Muscle layer of duodenum (tissue), 2 donors: ENCODE data around the gene ZNF182.
"Not testable (repeated sequence)": the region's sequence is repeated elsewhere in the genome, so short reads cannot be mapped to it uniquely, and the experiment has no call there.

ENCODE experiments used
- H3K27ac ChIP-seq: one replicate; pipeline ENCODE4 v1.7.0; 2013; ENCODE audit warnings: mild to moderate bottlenecking, low read length
- H3K27me3 ChIP-seq: one replicate; pipeline ENCODE4 v1.7.0; 2013; ENCODE audit warnings: low read depth, mild to moderate bottlenecking, control low read depth, low read length
- H3K36me3 ChIP-seq, 2 donors: one replicate each; pipeline ENCODE4 v1.7.0; 2013; ENCODE audit warnings: low read length in 2 of 2, control low read depth in 1 of 2, mild to moderate bottlenecking in 1 of 2; ENCODE audit not compliant: insufficient read depth in 2 of 2, control insufficient read depth in 1 of 2
- H3K4me1 ChIP-seq, 2 donors: one replicate each; pipeline ENCODE4 v1.7.0; 2013; ENCODE audit warnings: low read length in 2 of 2, mild to moderate bottlenecking in 2 of 2, control low read depth in 1 of 2, moderate library complexity in 1 of 2; ENCODE audit not compliant: insufficient read depth in 2 of 2, control insufficient read depth in 1 of 2
- H3K4me3 ChIP-seq, 2 donors: one replicate each; pipeline ENCODE4 v1.7.0; 2013; ENCODE audit warnings: low read length in 2 of 2, low read depth in 1 of 2, mild to moderate bottlenecking in 1 of 2
- H3K9me3 ChIP-seq, 2 donors: one replicate each; pipeline ENCODE4 v1.7.0; 2013; ENCODE audit warnings: low read length in 2 of 2, control low read depth in 1 of 2, mild to moderate bottlenecking in 1 of 2; ENCODE audit not compliant: control insufficient read depth in 1 of 2
- donor health status: healthy.

ZNF182 gene

GRCh38 chrX:47992669-47993068 lies 11.1 kb downstream of the ZNF182 start:
- H3K36me3 ChIP-seq, result peaks cover 1 to 7% of the 10 kb centered on the region in 2 donors
- no peak overlapping the region for H3K27ac ChIP-seq
- no peaks in the 10 kb centered on the region for H3K4me1 ChIP-seq
- no peak overlapping the region for H3K4me3 ChIP-seq
- H3K9me3 ChIP-seq, result no peaks in the 10 kb centered on the region
- no peaks in the 10 kb centered on the region for H3K27me3 ChIP-seq

- Histone ChIP-seq H3K27ac (no peak overlapping the region), H3K36me3 (peaks cover 7 to 12% of the 10 kb centered on the region in 2 donors), H3K4me3 (no peak overlapping the region), H3K4me1 (no peaks in the 10 kb centered on the region), H3K9me3 (no peaks in the 10 kb centered on the region), H3K27me3 (no peaks in the 10 kb centered on the region)
These were observed 11.8 kb downstream of the ZNF182 start for GRCh38 chrX:47992095-47992380.

GRCh38 chrX:47991263-47992094 lies 12.3 kb downstream of the ZNF182 start:
- Histone ChIP-seq H3K36me3 (peaks cover 8 to 11% of the 10 kb centered on the region in 2 donors), H3K9me3 (no peaks in the 10 kb centered on the region), H3K27me3 (no peaks in the 10 kb centered on the region), H3K4me1 (no peaks in the 10 kb centered on the region), H3K4me3 (no peak overlapping the region), H3K27ac (no peak overlapping the region)

GRCh38 chrX:47976254-47977151 lies 27.3 kb downstream of the ZNF182 start:
- H3K36me3 ChIP-seq, result peaks cover 30 to 53% of the 10 kb centered on the region in 2 donors

GRCh38 chrX:47973235-47973634 lies 30.6 kb downstream of the ZNF182 start:
- no peaks in the 10 kb centered on the region for H3K27me3 ChIP-seq
- H3K27ac ChIP-seq, result no peak overlapping the region
- H3K9me3 ChIP-seq, result peaks cover 13 to 37% of the 10 kb centered on the region in 2 donors
- H3K36me3 ChIP-seq, result peaks cover 12 to 23% of the 10 kb centered on the region in 2 donors
- no peak overlapping the region for H3K4me3 ChIP-seq
- H3K4me1 ChIP-seq, result no peaks in the 10 kb centered on the region

More at GRCh38 chrX:47976254-47977151, 27.3 kb downstream of the ZNF182 start:
- no peak overlapping the region for H3K4me3 ChIP-seq
- H3K27ac ChIP-seq, result no peak overlapping the region
- H3K9me3 ChIP-seq, result peaks cover 13 to 37% of the 10 kb centered on the region in 2 donors
- no peaks in the 10 kb centered on the region for H3K4me1 ChIP-seq
- H3K27me3 ChIP-seq, result no peaks in the 10 kb centered on the region

GRCh38 chrX:47965526-47965925 lies 38.3 kb downstream of the ZNF182 start:
- not testable (repeated sequence) for H3K27me3 ChIP-seq, H3K4me3 ChIP-seq, H3K27ac ChIP-seq, H3K4me1 ChIP-seq, H3K36me3 ChIP-seq, H3K9me3 ChIP-seq

- not testable (repeated sequence) for H3K27ac ChIP-seq, H3K4me3 ChIP-seq, H3K36me3 ChIP-seq, H3K9me3 ChIP-seq, H3K27me3 ChIP-seq, H3K4me1 ChIP-seq
These were observed 42.0 kb downstream of the ZNF182 start for GRCh38 chrX:47961830-47962229.

GRCh38 chrX:47960406-47960805 lies 43.4 kb downstream of the ZNF182 start:
- H3K36me3 ChIP-seq, result no peaks in the 10 kb centered on the region
- H3K9me3 ChIP-seq, result no peaks in the 10 kb centered on the region
- H3K27me3 ChIP-seq, result no peaks in the 10 kb centered on the region
- H3K27ac ChIP-seq, result no peak overlapping the region
- no peaks in the 10 kb centered on the region for H3K4me1 ChIP-seq
- H3K4me3 ChIP-seq, result no peak overlapping the region

- Histone ChIP-seq H3K4me3 (no peak overlapping the region), H3K27me3 (no peaks in the 10 kb centered on the region), H3K4me1 (no peaks in the 10 kb centered on the region), H3K36me3 (no peaks in the 10 kb centered on the region), H3K9me3 (no peaks in the 10 kb centered on the region), H3K27ac (no peak overlapping the region)
These were observed 44.9 kb downstream of the ZNF182 start for GRCh38 chrX:47958761-47959342.

GRCh38 chrX:47958206-47958605 lies 45.6 kb downstream of the ZNF182 start:
- H3K27ac ChIP-seq, H3K36me3 ChIP-seq, H3K4me1 ChIP-seq, H3K4me3 ChIP-seq, H3K9me3 ChIP-seq, H3K27me3 ChIP-seq: not testable (repeated sequence)

GRCh38 chrX:47956016-47956415 lies 47.8 kb downstream of the ZNF182 start:
- H3K4me3 ChIP-seq, result no peak overlapping the region
- H3K4me1 ChIP-seq, result no peaks in the 10 kb centered on the region
- H3K27ac ChIP-seq, result no peak overlapping the region

More at GRCh38 chrX:47956016-47956415, 47.8 kb downstream of the ZNF182 start:
- H3K27me3 ChIP-seq, result no peaks in the 10 kb centered on the region
- peaks cover 0 to 4% of the 10 kb centered on the region in 2 donors for H3K9me3 ChIP-seq
- no peaks in the 10 kb centered on the region for H3K36me3 ChIP-seq
